ENCODE data around the gene ZNF800.

The ZNF800 gene

GRCh38 chr7:127419196-127419595 lies 26.7 kb upstream of the ZNF800 start:
- Mint-ChIP-seq H3K36me3 (ENCODE audit: low read depth) (no peaks in the 10 kb centered on the region), H3K9me3 (peaks cover 3% of the 10 kb centered on the region), H3K4me1 (no peaks in the 10 kb centered on the region), H3K27me3 (ENCODE audit: low read depth, poor library complexity) (peaks cover 18% of the 10 kb centered on the region), H3K27ac (no peak overlapping the region), H3K4me3 (no peak overlapping the region)
- no peak for TF ChIP-seq CTCF (IDR thresholded peaks at IDR 0.05)
- no peak for DNase-seq

- peak overlapping the region; percentile 36 for H3K27ac Mint-ChIP-seq
- H3K27me3 Mint-ChIP-seq (ENCODE audit: low read depth, poor library complexity) = peaks cover 11% of the 10 kb centered on the region
- H3K4me3 Mint-ChIP-seq = no peak overlapping the region
- no peak for TF ChIP-seq CTCF (IDR thresholded peaks at IDR 0.05)
- H3K4me1 Mint-ChIP-seq = no peaks in the 10 kb centered on the region
- H3K9me3 Mint-ChIP-seq = peaks cover 3% of the 10 kb centered on the region
- H3K36me3 Mint-ChIP-seq (ENCODE audit: low read depth) = no peaks in the 10 kb centered on the region
- DNase-seq = no peak
These were observed 26.0 kb upstream of the ZNF800 start for GRCh38 chr7:127418459-127418858.

DNA sequence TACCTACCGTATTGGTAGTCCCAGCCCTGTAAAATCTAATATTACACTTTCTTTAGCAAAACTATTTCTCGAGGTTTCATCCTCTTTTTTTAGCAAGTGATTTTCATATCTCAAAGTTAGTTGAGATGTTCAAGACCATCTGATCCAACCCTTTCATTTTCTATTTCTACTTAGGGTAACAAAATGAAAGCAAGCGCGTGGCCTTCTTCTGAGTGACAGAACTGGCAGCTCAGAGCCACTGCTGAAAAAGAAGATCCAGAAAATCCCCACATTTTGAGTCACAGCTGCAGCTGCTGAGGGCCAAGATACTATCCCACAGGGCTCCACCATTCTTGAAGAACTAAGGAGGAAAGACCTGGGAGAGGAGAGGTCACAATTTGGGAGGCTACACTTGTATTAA lies 24.8 kb upstream of the ZNF800 start:
- no peak for TF ChIP-seq CTCF (IDR thresholded peaks at IDR 0.05)
- H3K4me3 Mint-ChIP-seq = no peak overlapping the region
- no peak for DNase-seq
- peaks cover 11% of the 10 kb centered on the region for H3K27me3 Mint-ChIP-seq (ENCODE audit: low read depth, poor library complexity)
- H3K4me1 Mint-ChIP-seq = no peaks in the 10 kb centered on the region
- no peak overlapping the region for H3K27ac Mint-ChIP-seq
- no peaks in the 10 kb centered on the region for H3K9me3 Mint-ChIP-seq
- H3K36me3 Mint-ChIP-seq (ENCODE audit: low read depth) = no peaks in the 10 kb centered on the region

DNA sequence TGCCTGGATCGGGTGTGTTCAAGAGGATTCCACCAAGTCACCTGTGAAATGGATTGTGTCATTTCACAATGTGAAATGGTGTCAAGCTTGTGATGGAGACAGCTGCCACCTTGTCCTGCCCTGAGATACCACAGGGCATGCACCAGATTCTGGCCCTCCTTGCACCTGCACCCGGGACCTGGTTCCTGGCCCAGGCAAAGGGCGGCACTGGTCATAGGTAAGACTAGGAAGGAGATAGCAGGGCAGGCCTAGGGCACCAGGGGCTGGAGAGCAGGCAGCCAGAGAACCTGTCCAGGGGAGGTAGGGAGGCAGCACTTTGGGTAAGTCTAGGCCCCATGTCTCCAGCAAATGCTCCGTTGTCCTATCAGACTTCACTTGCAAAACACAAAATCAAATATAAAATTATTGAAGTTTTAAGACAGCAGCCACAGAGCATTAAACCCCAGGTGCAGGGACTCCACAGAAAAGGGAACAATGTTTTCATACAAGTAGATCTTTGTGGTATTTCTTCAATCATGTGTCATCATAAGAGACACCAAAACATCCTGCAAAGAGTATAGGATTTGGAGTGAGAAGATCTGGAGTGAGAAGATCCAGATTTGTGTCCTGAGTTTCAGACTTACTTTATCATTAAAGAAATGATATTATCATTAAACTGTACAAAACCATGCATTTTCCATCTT lies 22.7 kb upstream of the ZNF800 start:
- Mint-ChIP-seq H3K9me3 (no peaks in the 10 kb centered on the region), H3K27me3 (ENCODE audit: low read depth, poor library complexity) (peaks cover 20% of the 10 kb centered on the region), H3K4me1 (no peaks in the 10 kb centered on the region), H3K27ac (no peak overlapping the region), H3K36me3 (ENCODE audit: low read depth) (no peaks in the 10 kb centered on the region), H3K4me3 (no peak overlapping the region)
- no peak for DNase-seq
- no peak for TF ChIP-seq CTCF (IDR thresholded peaks at IDR 0.05)

- Mint-ChIP-seq H3K27ac (no peak overlapping the region), H3K36me3 (ENCODE audit: low read depth) (no peaks in the 10 kb centered on the region), H3K9me3 (no peaks in the 10 kb centered on the region), H3K4me1 (no peaks in the 10 kb centered on the region), H3K4me3 (no peak overlapping the region), H3K27me3 (ENCODE audit: low read depth, poor library complexity) (peaks cover 27% of the 10 kb centered on the region)
- TF ChIP-seq CTCF (IDR thresholded peaks at IDR 0.05) = no peak
- DNase-seq = no peak
These were observed 21.5 kb upstream of the ZNF800 start for GRCh38 chr7:127413962-127414361.

- Mint-ChIP-seq H3K36me3 (ENCODE audit: low read depth) (no peaks in the 10 kb centered on the region), H3K27ac (no peak overlapping the region), H3K9me3 (no peaks in the 10 kb centered on the region), H3K4me1 (no peaks in the 10 kb centered on the region), H3K4me3 (no peak overlapping the region), H3K27me3 (ENCODE audit: low read depth, poor library complexity) (peaks cover 27% of the 10 kb centered on the region)
- no peak for TF ChIP-seq CTCF (IDR thresholded peaks at IDR 0.05)
- DNase-seq = no peak
These were observed 20.8 kb upstream of the ZNF800 start for GRCh38 chr7:127413326-127413725.

Measured in nephron progenitor cell (in vitro differentiated cells).